Measurements from ENCODE around the gene CMC2. TPM values are rescaled to one million over a fixed set of nuclear protein-coding genes. Genes with fewer than 3 reads are reported as not detected.

Gene CMC2
- total RNA-seq, 2 donors from 2014 or later: 78.8 to 138 TPM

- H3K36me3 Mint-ChIP-seq (ENCODE audit: low read depth): peaks cover 79% of the 10 kb centered on the region
- no peaks in the 10 kb centered on the region for H3K9me3 Mint-ChIP-seq
- no peaks in the 10 kb centered on the region for H3K27me3 Mint-ChIP-seq
- peaks cover 6% of the 10 kb centered on the region for H3K4me1 Mint-ChIP-seq
- H3K4me3 Mint-ChIP-seq: no peak overlapping the region
- ATAC-seq (replicated peaks): no peak
- H3K27ac Mint-ChIP-seq: peak overlapping the region; percentile 21
These were observed 32.7 kb downstream of the CMC2 start for GRCh38 chr16:80973991-80974390.

GRCh38 chr16:80972611-80973010, 34.1 kb downstream of the CMC2 start:
- Mint-ChIP-seq H3K4me3 (no peak overlapping the region), H3K36me3 (ENCODE audit: low read depth) (peaks cover 67% of the 10 kb centered on the region), H3K27ac (no peak overlapping the region), H3K27me3 (no peaks in the 10 kb centered on the region), H3K4me1 (peaks cover 6% of the 10 kb centered on the region), H3K9me3 (no peaks in the 10 kb centered on the region)
- ATAC-seq (replicated peaks): no peak

GRCh38 chr16:80971819-80972218, 34.9 kb downstream of the CMC2 start:
- ATAC-seq (replicated peaks): no peak
- Mint-ChIP-seq H3K9me3 (no peaks in the 10 kb centered on the region), H3K27ac (peak overlapping the region; percentile 34), H3K36me3 (ENCODE audit: low read depth) (peaks cover 59% of the 10 kb centered on the region), H3K27me3 (no peaks in the 10 kb centered on the region), H3K4me3 (no peak overlapping the region), H3K4me1 (peaks cover under 1% of the 10 kb centered on the region)

- Mint-ChIP-seq H3K27me3 (no peaks in the 10 kb centered on the region), H3K4me1 (no peaks in the 10 kb centered on the region), H3K27ac (peak overlapping the region; percentile 8), H3K9me3 (no peaks in the 10 kb centered on the region), H3K36me3 (ENCODE audit: low read depth) (peaks cover 32% of the 10 kb centered on the region), H3K4me3 (no peak overlapping the region)
- ATAC-seq (replicated peaks): no peak
These were observed 37.6 kb downstream of the CMC2 start for GRCh38 chr16:80969114-80969484.

- no peak overlapping the region for H3K4me3 Mint-ChIP-seq
- no peak for ATAC-seq (replicated peaks)
- H3K36me3 Mint-ChIP-seq (ENCODE audit: low read depth): peaks cover 28% of the 10 kb centered on the region
- H3K27ac Mint-ChIP-seq: peak overlapping the region; percentile 8
- H3K4me1 Mint-ChIP-seq: no peaks in the 10 kb centered on the region
- H3K9me3 Mint-ChIP-seq: no peaks in the 10 kb centered on the region
- H3K27me3 Mint-ChIP-seq: no peaks in the 10 kb centered on the region
These were observed 38.1 kb downstream of the CMC2 start for GRCh38 chr16:80968386-80969113.

GRCh38 chr16:80966617-80967016, 40.1 kb downstream of the CMC2 start:
- H3K27me3 Mint-ChIP-seq: no peaks in the 10 kb centered on the region

GRCh38 chr16:80964351-80964750, 42.3 kb downstream of the CMC2 start:
- H3K27ac Mint-ChIP-seq: no peak overlapping the region
- no peaks in the 10 kb centered on the region for H3K4me1 Mint-ChIP-seq
- ATAC-seq (replicated peaks): no peak
- H3K36me3 Mint-ChIP-seq (ENCODE audit: low read depth): peaks cover 6% of the 10 kb centered on the region
- no peak overlapping the region for H3K4me3 Mint-ChIP-seq
- peaks cover 15% of the 10 kb centered on the region for H3K9me3 Mint-ChIP-seq
- H3K27me3 Mint-ChIP-seq: no peaks in the 10 kb centered on the region

More at GRCh38 chr16:80966617-80967016, 40.1 kb downstream of the CMC2 start:
- no peak overlapping the region for H3K4me3 Mint-ChIP-seq
- no peaks in the 10 kb centered on the region for H3K4me1 Mint-ChIP-seq
- no peaks in the 10 kb centered on the region for H3K9me3 Mint-ChIP-seq
- ATAC-seq (replicated peaks): no peak
- H3K36me3 Mint-ChIP-seq (ENCODE audit: low read depth): peaks cover 23% of the 10 kb centered on the region
- no peak overlapping the region for H3K27ac Mint-ChIP-seq

GRCh38 chr16:80962879-80963278, 43.8 kb downstream of the CMC2 start:
- Mint-ChIP-seq H3K4me1 (no peaks in the 10 kb centered on the region), H3K36me3 (ENCODE audit: low read depth) (no peaks in the 10 kb centered on the region), H3K27me3 (no peaks in the 10 kb centered on the region), H3K27ac (no peak overlapping the region), H3K4me3 (no peak overlapping the region), H3K9me3 (peaks cover 19% of the 10 kb centered on the region)
- ATAC-seq (replicated peaks): no peak

- no peak for ATAC-seq (replicated peaks)
- Mint-ChIP-seq H3K9me3 (peaks cover 40% of the 10 kb centered on the region), H3K27ac (no peak overlapping the region), H3K4me1 (no peaks in the 10 kb centered on the region), H3K27me3 (no peaks in the 10 kb centered on the region), H3K36me3 (ENCODE audit: low read depth) (no peaks in the 10 kb centered on the region), H3K4me3 (no peak overlapping the region)
These were observed 48.4 kb downstream of the CMC2 start for GRCh38 chr16:80958284-80958683.

GRCh38 chr16:80954985-80955384, 51.7 kb downstream of the CMC2 start:
- H3K27me3 Mint-ChIP-seq: peaks cover 4% of the 10 kb centered on the region
- H3K36me3 Mint-ChIP-seq (ENCODE audit: low read depth): no peaks in the 10 kb centered on the region
- H3K4me3 Mint-ChIP-seq: no peak overlapping the region

GRCh38 chr16:80948886-80949493, 57.7 kb downstream of the CMC2 start:
- Mint-ChIP-seq H3K9me3 (peaks cover 9% of the 10 kb centered on the region), H3K36me3 (ENCODE audit: low read depth) (no peaks in the 10 kb centered on the region), H3K4me3 (peak overlapping the region; percentile 9), H3K27ac (peak overlapping the region; percentile 73), H3K4me1 (peaks cover 5% of the 10 kb centered on the region), H3K27me3 (peaks cover 16% of the 10 kb centered on the region)
- peak; percentile 28 for ATAC-seq (replicated peaks)

More at GRCh38 chr16:80954985-80955384, 51.7 kb downstream of the CMC2 start:
- Mint-ChIP-seq H3K27ac (no peak overlapping the region), H3K4me1 (no peaks in the 10 kb centered on the region), H3K9me3 (peaks cover 36% of the 10 kb centered on the region)
- no peak for ATAC-seq (replicated peaks)

GRCh38 chr16:80947708-80948625, 58.7 kb downstream of the CMC2 start:
- Mint-ChIP-seq H3K4me3 (peak overlapping the region; percentile 46), H3K36me3 (ENCODE audit: low read depth) (no peaks in the 10 kb centered on the region), H3K4me1 (peaks cover 5% of the 10 kb centered on the region), H3K27me3 (peaks cover 16% of the 10 kb centered on the region), H3K9me3 (peaks cover 11% of the 10 kb centered on the region), H3K27ac (peak overlapping the region; percentile 73)
- peak; percentile 86 for ATAC-seq (replicated peaks)

- H3K36me3 Mint-ChIP-seq (ENCODE audit: low read depth): no peaks in the 10 kb centered on the region
- H3K27me3 Mint-ChIP-seq: peaks cover 16% of the 10 kb centered on the region
- H3K4me3 Mint-ChIP-seq: peak overlapping the region; percentile 46
- H3K27ac Mint-ChIP-seq: peak overlapping the region; percentile 73
- ATAC-seq (replicated peaks): peak; percentile 55
- H3K4me1 Mint-ChIP-seq: peaks cover 5% of the 10 kb centered on the region
- H3K9me3 Mint-ChIP-seq: peaks cover 12% of the 10 kb centered on the region
These were observed 59.4 kb downstream of the CMC2 start for GRCh38 chr16:80947239-80947638.

- ATAC-seq (replicated peaks): no peak
- H3K27me3 Mint-ChIP-seq: peaks cover 12% of the 10 kb centered on the region
- peaks cover 5% of the 10 kb centered on the region for H3K4me1 Mint-ChIP-seq
- H3K27ac Mint-ChIP-seq: peak overlapping the region; percentile 73
- H3K9me3 Mint-ChIP-seq: peaks cover 8% of the 10 kb centered on the region
- H3K4me3 Mint-ChIP-seq: no peak overlapping the region
- H3K36me3 Mint-ChIP-seq (ENCODE audit: low read depth): no peaks in the 10 kb centered on the region
These were observed 60.2 kb downstream of the CMC2 start for GRCh38 chr16:80946481-80946880.
